ENCODE results near the gene KCNG3.

The KCNG3 gene

GRCh38 chr2:42480402-42480801 lies 13.4 kb downstream of the KCNG3 start:
- no peak for DNase-seq

DNA sequence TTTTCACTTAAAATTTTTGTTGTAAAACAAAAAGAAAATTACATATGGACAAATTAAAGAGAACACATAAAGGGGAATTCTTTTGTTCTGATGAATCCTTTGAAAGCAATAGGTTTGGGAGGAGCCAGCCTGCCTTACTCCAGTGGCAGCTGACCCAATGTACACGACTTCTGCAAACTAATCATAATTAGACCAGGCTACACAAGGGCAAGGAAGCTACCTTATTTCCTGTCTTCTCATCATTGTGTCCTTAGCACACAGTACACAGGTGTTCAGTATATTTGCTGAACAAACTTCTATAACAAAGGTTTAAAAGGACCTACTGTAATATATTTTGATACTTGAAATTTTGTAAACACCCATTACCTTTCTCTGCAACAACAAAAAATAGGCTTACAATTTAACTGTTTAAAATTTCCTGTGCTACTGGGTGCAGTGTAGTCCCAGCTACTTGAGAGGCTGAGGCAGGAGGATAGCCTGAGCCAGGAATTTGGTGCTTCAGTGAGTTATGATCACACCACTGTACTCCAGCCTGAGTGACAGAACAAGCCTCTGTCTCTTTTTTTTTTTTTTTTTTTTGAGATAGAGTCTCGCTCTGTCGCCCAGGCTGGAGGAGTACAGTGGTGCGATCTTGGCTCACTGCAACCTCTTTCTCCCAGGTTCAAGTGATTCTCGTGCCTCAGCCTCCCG lies 18.9 kb downstream of the KCNG3 start:
- peak in 2 of 3 experiments; percentile 76 to 91 for DNase-seq

DNA sequence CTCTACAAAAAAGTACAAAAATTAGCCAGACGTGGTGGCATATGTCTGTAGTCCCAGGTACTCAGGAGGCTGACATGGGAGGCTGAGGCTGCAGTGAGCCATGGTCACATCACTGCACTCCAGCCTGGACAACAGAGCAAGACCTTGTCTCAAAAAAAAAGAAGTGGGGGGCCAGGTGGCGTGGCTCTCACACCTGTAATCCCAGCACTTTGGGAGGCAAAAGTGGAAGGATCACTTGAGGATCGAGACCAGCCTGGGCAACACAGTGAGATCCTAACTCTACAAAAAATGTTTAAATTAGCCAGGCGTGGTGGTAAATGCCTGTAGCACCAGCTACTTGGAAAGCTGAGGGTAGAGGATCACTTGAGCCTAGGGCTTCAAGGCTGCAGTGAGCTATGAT lies 23.1 kb downstream of the KCNG3 start:
- no peak for DNase-seq

- no peak for DNase-seq
These were observed 29.2 kb downstream of the KCNG3 start for GRCh38 chr2:42464631-42465030.

GRCh38 chr2:42463570-42463969 lies 30.2 kb downstream of the KCNG3 start:
- no peak for DNase-seq

DNA sequence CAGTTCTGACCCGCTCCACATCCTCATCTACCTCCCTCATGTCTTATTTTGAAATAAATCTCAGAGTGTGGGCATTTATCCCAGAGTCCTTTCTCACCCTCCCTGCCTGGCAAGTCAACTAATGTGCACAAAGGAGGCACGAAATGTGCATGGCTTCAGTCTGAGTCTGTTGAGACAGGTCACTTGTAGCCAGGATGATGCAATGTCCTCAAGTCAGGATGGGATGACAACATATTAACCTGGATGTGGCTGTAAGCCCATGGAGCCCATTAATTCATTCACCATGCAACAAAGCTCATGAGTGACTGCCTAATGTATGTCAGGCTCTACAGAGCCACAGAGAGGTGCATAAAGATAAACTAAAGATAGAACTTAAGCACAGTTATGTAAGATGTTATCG lies 34.5 kb downstream of the KCNG3 start:
- no peak for DNase-seq

GRCh38 chr2:42458396-42458795 lies 35.4 kb downstream of the KCNG3 start:
- no peak for DNase-seq

DNA sequence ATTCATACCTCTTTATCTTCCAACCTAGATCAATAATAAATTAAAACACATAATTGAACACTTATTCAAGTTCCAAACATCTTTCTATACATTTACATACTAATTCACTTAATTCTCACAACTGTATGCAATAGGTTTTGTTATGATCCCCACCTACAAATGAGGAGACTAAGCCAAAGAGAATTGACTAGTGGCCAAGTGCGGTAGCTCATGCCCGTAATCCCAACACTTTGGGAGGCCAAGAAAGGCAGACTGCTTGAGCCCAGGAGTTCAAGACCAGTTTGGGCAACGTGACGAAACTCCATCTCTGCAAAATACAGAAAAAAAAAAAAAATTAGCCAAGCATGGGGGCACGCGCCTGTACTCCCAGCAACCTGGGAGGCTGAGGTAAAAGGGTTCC lies 36.8 kb downstream of the KCNG3 start:
- no peak for DNase-seq

GRCh38 chr2:42456126-42456839 lies 37.5 kb downstream of the KCNG3 start:
- no peak for DNase-seq

DNA sequence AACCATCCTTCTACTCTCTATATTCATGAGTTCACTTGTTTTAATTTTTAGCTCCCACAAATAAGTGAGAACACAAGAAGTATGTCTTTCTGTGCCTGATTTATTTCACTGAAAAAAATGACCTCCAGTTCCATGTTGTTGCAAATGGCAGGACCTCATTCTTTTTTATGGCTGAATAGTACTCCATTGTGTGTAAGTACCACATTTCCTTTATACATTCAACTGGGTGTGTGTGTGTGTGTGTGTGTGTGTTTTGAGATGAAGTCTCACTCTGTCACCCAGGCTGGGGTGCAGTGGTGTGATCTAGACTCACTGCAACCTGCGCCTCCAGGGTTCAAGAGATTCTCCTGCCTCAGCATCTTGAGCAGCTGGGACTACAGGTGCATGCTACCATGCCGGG lies 41.2 kb downstream of the KCNG3 start:
- DNase-seq, result no peak

GRCh38 chr2:42450136-42450535 lies 43.6 kb downstream of the KCNG3 start:
- DNase-seq, result no peak

- DNase-seq, result no peak
These were observed 44.4 kb downstream of the KCNG3 start for GRCh38 chr2:42449163-42450087.

- no peak for DNase-seq
These were observed 45.6 kb downstream of the KCNG3 start for GRCh38 chr2:42448163-42448562.

- no peak for DNase-seq
These were observed 47.1 kb downstream of the KCNG3 start for GRCh38 chr2:42446503-42447271.

DNA sequence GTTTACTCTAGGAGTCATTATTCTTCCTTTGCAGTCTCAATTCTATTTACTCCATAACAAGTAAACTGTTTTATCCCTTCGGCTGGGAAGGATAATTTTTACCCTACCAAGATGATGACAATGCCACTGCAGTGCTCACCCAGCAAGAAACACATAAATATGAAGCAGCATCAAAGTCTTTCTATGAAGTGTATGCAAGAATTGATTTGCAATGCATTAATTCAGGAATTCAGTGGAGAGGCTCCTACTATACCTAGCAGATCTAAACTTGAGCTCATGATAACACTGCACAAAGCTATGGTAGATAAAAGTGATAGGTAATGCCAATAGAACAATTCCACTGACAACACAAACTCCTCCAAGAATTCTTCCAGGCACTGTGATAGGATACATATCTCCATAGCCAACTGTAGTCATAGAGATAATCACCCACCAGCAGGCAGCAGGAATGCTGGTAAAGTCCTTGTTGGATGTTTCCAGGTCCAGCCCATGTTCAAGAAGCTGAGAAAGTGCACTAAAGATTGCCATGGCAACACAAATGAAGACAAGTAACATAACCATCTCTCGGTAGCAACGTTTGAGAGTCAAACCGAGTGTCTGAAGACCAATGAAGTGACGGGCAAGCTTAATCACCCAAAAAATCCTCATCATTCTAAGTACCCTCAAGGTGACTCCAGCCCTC lies 49.9 kb downstream of the KCNG3 start:
- peak in 1 of 3 experiments; percentile 36 for DNase-seq

DNA sequence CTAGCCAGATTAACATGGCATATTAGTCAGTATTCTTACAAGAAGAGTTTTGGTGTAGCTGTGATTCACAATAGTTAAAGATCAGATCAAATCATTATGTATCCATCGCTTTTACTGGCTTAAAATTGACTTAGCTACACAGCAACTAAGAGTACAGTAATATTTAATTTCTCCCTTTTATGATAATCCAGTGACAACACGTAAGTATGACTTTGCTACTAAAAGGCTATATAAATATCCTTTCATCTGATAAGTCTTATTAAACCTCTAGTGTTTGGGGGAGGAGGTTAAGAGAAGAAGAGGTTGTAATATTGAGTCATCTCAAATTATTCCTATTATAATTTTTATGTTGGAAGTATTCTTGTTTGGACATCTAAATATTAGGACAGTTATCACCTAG lies 51.0 kb downstream of the KCNG3 start:
- no peak for DNase-seq

GRCh38 chr2:42438685-42439084 lies 55.1 kb downstream of the KCNG3 start:
- no peak for DNase-seq

DNA sequence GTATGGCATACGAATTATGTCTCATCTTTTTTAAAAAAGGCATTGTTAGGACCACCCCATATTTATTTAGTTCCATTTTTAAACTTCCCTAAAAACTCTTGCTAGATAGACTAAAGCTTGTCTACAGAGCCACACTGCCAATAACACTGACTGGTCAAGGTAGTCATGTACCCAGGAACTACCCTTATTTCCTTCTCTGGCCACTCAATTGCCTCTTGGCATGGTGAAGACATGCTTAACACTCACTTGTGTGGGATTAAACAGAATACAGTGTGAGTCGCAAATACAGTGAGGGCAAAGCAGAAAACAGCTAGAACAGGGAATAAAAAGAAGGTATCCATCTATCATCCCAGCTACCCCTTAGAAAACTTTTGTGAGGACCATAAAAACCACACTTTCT lies 57.4 kb downstream of the KCNG3 start:
- DNase-seq, result no peak

GRCh38 chr2:42435628-42436027 lies 58.2 kb downstream of the KCNG3 start:
- no peak for DNase-seq

DNA sequence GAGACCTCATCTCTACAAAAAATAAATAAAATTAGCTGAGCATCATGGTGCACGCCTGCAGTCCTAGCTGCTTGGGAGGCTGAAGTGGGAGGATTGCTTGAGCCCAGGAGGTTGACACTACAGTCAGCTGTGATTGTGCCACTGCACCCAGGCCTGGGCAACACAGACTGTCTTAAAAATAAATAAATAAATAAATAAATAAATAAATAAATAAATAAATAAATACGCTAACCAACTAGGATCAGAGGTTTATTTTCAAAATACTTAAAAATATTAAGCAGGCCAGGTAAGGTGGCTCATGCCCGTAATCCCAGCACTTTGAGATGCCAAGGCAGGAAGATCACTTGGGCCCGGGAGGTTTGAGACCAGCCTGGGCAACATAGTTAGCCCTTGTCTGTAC lies 63.6 kb downstream of the KCNG3 start:
- DNase-seq, result no peak

- no peak for DNase-seq
These were observed 64.4 kb downstream of the KCNG3 start for GRCh38 chr2:42429352-42429751.

DNA sequence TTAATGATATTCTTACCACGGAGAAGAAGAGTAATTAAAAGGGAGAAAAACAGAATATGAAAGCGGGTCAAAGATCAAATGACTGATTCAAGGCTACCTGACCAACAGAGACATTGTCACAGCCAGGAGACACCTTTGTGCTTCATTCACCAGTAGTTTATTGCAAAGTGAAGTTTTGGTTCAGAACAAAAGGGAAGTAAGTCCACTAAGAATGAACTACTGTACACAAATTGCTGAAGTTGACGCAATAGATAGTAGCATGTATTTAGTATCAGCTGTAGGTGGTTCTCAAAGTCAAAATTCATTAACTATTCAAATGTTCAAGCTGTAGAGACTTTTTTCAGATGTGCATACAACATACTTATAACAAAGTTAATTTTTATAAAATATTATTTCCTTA lies 68.1 kb downstream of the KCNG3 start:
- no peak for DNase-seq

All from NCI-H1417 (cell line).